Neural progenitor cell (in vitro differentiated cells): ENCODE results near the gene MANF. TPM values are rescaled to one million over a fixed set of nuclear protein-coding genes. Genes with fewer than 3 reads are reported as not detected.
A peak's percentile ranks its signal among the peaks of the same experiment; 100 is the strongest.

ENCODE experiments used
- DNase-seq: peaks from one replicate; pipeline ENCODE4 v3.0.0-alpha.2; 2016; ENCODE audit warnings: low spot score
- H2AFZ ChIP-seq: fragments of 200-600 bp; sonication (generic); replicated peaks from 2 replicates; pipeline ENCODE4 v1.6.1; 2016; ENCODE audit warnings: antibody characterized with exemption
- H3F3A ChIP-seq: fragments of 200-600 bp; sonication (generic); 2 replicates; pipeline ENCODE4 v1.6.1; 2016; ENCODE audit warnings: antibody characterized with exemption, low read depth
- H3K27ac ChIP-seq: fragments of 200-600 bp; sonication (generic); 2 replicates; pipeline ENCODE4 v1.5.1; 2016; ENCODE audit warnings: mild to moderate bottlenecking
- H3K27me3 ChIP-seq: fragments of 200-600 bp; sonication (generic); 2 replicates; pipeline ENCODE4 v1.6.1; 2016; ENCODE audit warnings: mild to moderate bottlenecking, moderate library complexity
- H3K36me3 ChIP-seq: fragments of 200-600 bp; sonication (generic); 2 replicates; pipeline ENCODE4 v1.5.1; 2016
- H3K4me1 ChIP-seq: fragments of 200-600 bp; sonication (generic); 2 replicates; pipeline ENCODE4 v1.6.1; 2016; ENCODE audit warnings: mixed run types
- H3K4me2 ChIP-seq: fragments of 200-600 bp; sonication (generic); 2 replicates; pipeline ENCODE4 v1.6.1; 2016
- H3K4me3 ChIP-seq: fragments of 200-600 bp; sonication (generic); 2 replicates; pipeline ENCODE4 v1.5.1; 2016
- H3K79me2 ChIP-seq: fragments of 200-600 bp; sonication (generic); 2 replicates; pipeline ENCODE4 v1.6.1; 2016; ENCODE audit warnings: low read depth
- H3K9ac ChIP-seq: fragments of 200-600 bp; sonication (generic); 2 replicates; pipeline ENCODE4 v1.6.1; 2016
- H3K9me3 ChIP-seq: fragments of 200-600 bp; sonication (generic); 2 replicates; pipeline ENCODE4 v1.5.1; 2016; ENCODE audit warnings: low read depth
- H4K20me1 ChIP-seq: fragments of 200-600 bp; sonication (generic); 2 replicates; pipeline ENCODE4 v1.6.1; 2016; ENCODE audit warnings: low read depth
- H3K27ac Mint-ChIP-seq: 3 replicates; pipeline ENCODE4 v1.8.0; 2021; ENCODE audit warnings: mixed read lengths
- H3K27me3 Mint-ChIP-seq: 2 replicates; pipeline ENCODE4 v1.8.0; 2022; ENCODE audit warnings: low read depth, mild to moderate bottlenecking, inconsistent platforms, moderate library complexity, mixed read lengths; ENCODE audit not compliant: insufficient read depth
- H3K36me3 Mint-ChIP-seq: 3 replicates; pipeline ENCODE4 v1.8.0; 2021; ENCODE audit warnings: mixed read lengths
- H3K4me1 Mint-ChIP-seq: 3 replicates; pipeline ENCODE4 v1.8.0; 2021; ENCODE audit warnings: mixed read lengths
- H3K4me3 Mint-ChIP-seq: 3 replicates; pipeline ENCODE4 v1.8.0; 2021; ENCODE audit warnings: mild to moderate bottlenecking, moderate library complexity, mixed read lengths
- H3K9me3 Mint-ChIP-seq: 3 replicates; pipeline ENCODE4 v1.8.0; 2020; ENCODE audit warnings: mixed read lengths
- CTCF ChIP-seq: fragments of 200-600 bp; sonication (generic); IDR thresholded peaks from 2 replicates; pipeline ENCODE4 v1.5.1; 2017; ENCODE audit warnings: antibody characterized with exemption, mild to moderate bottlenecking
- EZH2 ChIP-seq: fragments of 200-600 bp; sonication (generic); IDR thresholded peaks from 2 replicates; pipeline ENCODE4 v1.6.1; 2017; ENCODE audit warnings: antibody characterized with exemption, mild to moderate bottlenecking, moderate library complexity
- EZH2phosphoT487 ChIP-seq: fragments of 200-600 bp; sonication (generic); IDR thresholded peaks from 2 replicates; pipeline ENCODE4 v1.6.1; 2017; ENCODE audit warnings: antibody characterized with exemption
- total RNA-seq: library from RNA; depleted of rRNA; stranded (reverse); fragments of >200 nt; gene quantifications from 2 replicates; pipeline ENCODE4 v1.2.3, GENCODE V29; 2015; ENCODE audit warnings: low replicate concordance

The MANF gene
- total RNA-seq, 1 donor from 2014 or later = 68.9 TPM

- Histone ChIP-seq H3K9ac (no peak overlapping the region), H3K4me2 (no peak overlapping the region), H3K27ac (no peak overlapping the region), H3K4me3 (no peak overlapping the region), H3K27me3 (no peaks in the 10 kb centered on the region), H2AFZ (no peak overlapping the region), H3F3A (peaks cover 16% of the 10 kb centered on the region), H4K20me1 (peaks cover 6% of the 10 kb centered on the region), H3K36me3 (no peaks in the 10 kb centered on the region), H3K79me2 (peaks cover 28% of the 10 kb centered on the region), H3K4me1 (peaks cover 12% of the 10 kb centered on the region), H3K9me3 (no peaks in the 10 kb centered on the region)
- Mint-ChIP-seq H3K36me3 (peaks cover 5% of the 10 kb centered on the region), H3K27me3 (peaks cover 9% of the 10 kb centered on the region), H3K9me3 (no peaks in the 10 kb centered on the region), H3K27ac (no peak overlapping the region), H3K4me1 (peaks cover 17% of the 10 kb centered on the region), H3K4me3 (no peak overlapping the region)
- DNase-seq = no peak
- TF ChIP-seq CTCF (no peak), EZH2phosphoT487 (no peak), EZH2 (no peak)
Measured at GRCh38 chr3:51381333-51381705, 3.8 kb upstream of the MANF start.

- Histone ChIP-seq H4K20me1 (peaks cover 15% of the 10 kb centered on the region), H3K9me3 (no peaks in the 10 kb centered on the region), H3K79me2 (peaks cover 37% of the 10 kb centered on the region), H3K27ac (no peak overlapping the region), H3K27me3 (no peaks in the 10 kb centered on the region), H3K9ac (no peak overlapping the region), H2AFZ (no peak overlapping the region), H3K4me3 (no peak overlapping the region), H3K4me1 (peaks cover 21% of the 10 kb centered on the region), H3K36me3 (no peaks in the 10 kb centered on the region), H3F3A (peaks cover 25% of the 10 kb centered on the region), H3K4me2 (no peak overlapping the region)
- Mint-ChIP-seq H3K36me3 (peaks cover 8% of the 10 kb centered on the region), H3K27me3 (peaks cover 12% of the 10 kb centered on the region), H3K27ac (no peak overlapping the region), H3K4me1 (peaks cover 25% of the 10 kb centered on the region), H3K9me3 (no peaks in the 10 kb centered on the region), H3K4me3 (no peak overlapping the region)
- TF ChIP-seq CTCF (no peak), EZH2phosphoT487 (no peak), EZH2 (no peak)
- DNase-seq = no peak
Measured at GRCh38 chr3:51382076-51382745, 2.9 kb upstream of the MANF start.

- H4K20me1 ChIP-seq = peaks cover 23% of the 10 kb centered on the region
- TF ChIP-seq EZH2phosphoT487 = no peak
- TF ChIP-seq EZH2 = no peak
- peak overlapping the region; percentile 79 for H3K4me3 ChIP-seq
- peaks cover 13% of the 10 kb centered on the region for H3K36me3 Mint-ChIP-seq
- H2AFZ ChIP-seq = no peak overlapping the region
- no peak for DNase-seq
- H3K4me1 ChIP-seq = peaks cover 22% of the 10 kb centered on the region
- no peaks in the 10 kb centered on the region for H3K9me3 ChIP-seq
- no peaks in the 10 kb centered on the region for H3K36me3 ChIP-seq
- peaks cover 31% of the 10 kb centered on the region for H3K4me1 Mint-ChIP-seq
- no peak overlapping the region for H3K27ac ChIP-seq
- no peak overlapping the region for H3K9ac ChIP-seq
- peaks cover 32% of the 10 kb centered on the region for H3F3A ChIP-seq
- peak overlapping the region; percentile 99 for H3K4me3 Mint-ChIP-seq
- peak overlapping the region; percentile 42 for H3K27ac Mint-ChIP-seq
- H3K4me2 ChIP-seq = peak overlapping the region; percentile 90
- H3K27me3 Mint-ChIP-seq = peaks cover 12% of the 10 kb centered on the region
- no peaks in the 10 kb centered on the region for H3K27me3 ChIP-seq
- no peaks in the 10 kb centered on the region for H3K9me3 Mint-ChIP-seq
- H3K79me2 ChIP-seq = peaks cover 45% of the 10 kb centered on the region
Measured at GRCh38 chr3:51382947-51383578, 2.0 kb upstream of the MANF start.
